Astrocyte of the cerebellum (primary cell): ENCODE results near the gene GRHPR.

Experiments
- DNase-seq: peaks from one replicate; pipeline ENCODE4 v3.0.0-alpha.2; 2011; ENCODE audit warnings: low read depth
- H3K4me3 ChIP-seq: 2 replicates; pipeline ENCODE4 v1.5.1; 2011; ENCODE audit warnings: mild to moderate bottlenecking, low read depth, low read length, moderate library complexity
- in situ Hi-C: cut with HindIII; loops from 2 replicates; pipeline ENCODE4 v1.10.0; 2017; ENCODE audit warnings: low sequenced_read_pairs
- TF ChIP-seq, protein P1 (sequence below): IDR thresholded peaks from 2 replicates; pipeline ENCODE4 v1.5.1; 2012; ENCODE audit warnings: low read length, low read depth, moderate library complexity, mild to moderate bottlenecking; ENCODE audit errors: missing control alignments

The GRHPR gene

DNA sequence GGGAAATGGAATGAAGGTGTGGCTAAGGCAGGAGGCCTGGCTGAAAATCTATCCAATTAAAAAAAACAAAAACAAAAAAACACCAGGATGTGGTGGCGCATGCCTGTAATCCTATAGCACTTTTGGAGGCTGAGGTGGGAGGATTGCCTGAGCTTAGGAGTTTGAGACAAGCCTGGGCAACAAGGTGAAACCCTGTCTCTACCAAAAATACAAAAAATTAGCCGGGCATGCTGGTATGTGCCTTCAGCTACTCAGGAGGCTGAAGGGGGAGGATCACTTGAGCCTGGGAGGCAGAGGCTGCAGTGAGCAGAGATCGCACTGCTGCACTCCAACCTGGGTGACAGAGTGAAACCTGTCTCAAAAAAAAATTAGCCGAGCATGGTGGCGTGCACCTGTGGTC, 21.1 kb downstream of the GRHPR start:
- H3K4me3 ChIP-seq = no peak overlapping the region
- in situ Hi-C loops = no loop called here
- DNase-seq = no peak
- TF ChIP-seq, protein P1, sequence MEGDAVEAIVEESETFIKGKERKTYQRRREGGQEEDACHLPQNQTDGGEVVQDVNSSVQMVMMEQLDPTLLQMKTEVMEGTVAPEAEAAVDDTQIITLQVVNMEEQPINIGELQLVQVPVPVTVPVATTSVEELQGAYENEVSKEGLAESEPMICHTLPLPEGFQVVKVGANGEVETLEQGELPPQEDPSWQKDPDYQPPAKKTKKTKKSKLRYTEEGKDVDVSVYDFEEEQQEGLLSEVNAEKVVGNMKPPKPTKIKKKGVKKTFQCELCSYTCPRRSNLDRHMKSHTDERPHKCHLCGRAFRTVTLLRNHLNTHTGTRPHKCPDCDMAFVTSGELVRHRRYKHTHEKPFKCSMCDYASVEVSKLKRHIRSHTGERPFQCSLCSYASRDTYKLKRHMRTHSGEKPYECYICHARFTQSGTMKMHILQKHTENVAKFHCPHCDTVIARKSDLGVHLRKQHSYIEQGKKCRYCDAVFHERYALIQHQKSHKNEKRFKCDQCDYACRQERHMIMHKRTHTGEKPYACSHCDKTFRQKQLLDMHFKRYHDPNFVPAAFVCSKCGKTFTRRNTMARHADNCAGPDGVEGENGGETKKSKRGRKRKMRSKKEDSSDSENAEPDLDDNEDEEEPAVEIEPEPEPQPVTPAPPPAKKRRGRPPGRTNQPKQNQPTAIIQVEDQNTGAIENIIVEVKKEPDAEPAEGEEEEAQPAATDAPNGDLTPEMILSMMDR = no peak

DNA sequence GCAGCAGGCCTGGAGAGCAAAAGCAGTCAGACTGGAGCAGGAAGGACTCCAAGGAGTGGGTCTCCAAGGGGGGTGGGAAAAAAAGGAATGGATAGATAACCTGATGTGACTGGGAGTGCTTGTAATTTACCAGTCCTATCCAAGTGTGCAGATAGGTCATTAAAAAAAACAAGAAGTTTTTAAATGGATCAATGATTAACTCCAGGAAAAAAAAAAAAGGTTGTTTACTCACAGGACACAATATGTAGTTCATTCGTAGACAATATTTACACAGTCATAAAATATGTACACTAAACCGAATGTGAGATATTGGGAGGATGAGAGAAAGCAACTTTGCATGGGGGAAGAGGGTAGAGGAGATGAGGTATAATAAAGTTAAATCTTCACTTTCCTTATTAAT, 22.4 kb downstream of the GRHPR start:
- H3K4me3 ChIP-seq = no peak overlapping the region
- no peak for DNase-seq
- in situ Hi-C loops = no loop called here
- TF ChIP-seq, protein P1 = no peak

GRCh38 chr9:37445832-37446231, 23.3 kb downstream of the GRHPR start:
- in situ Hi-C loops = no loop called here
- TF ChIP-seq, protein P1 = no peak
- H3K4me3 ChIP-seq = no peak overlapping the region
- no peak for DNase-seq

- TF ChIP-seq, protein P1 = no peak
- DNase-seq = no peak
- in situ Hi-C loops = no loop called here
- no peak overlapping the region for H3K4me3 ChIP-seq
Observed at GRCh38 chr9:37446401-37446800, 23.9 kb downstream of the GRHPR start.

GRCh38 chr9:37447111-37447510, 24.6 kb downstream of the GRHPR start:
- TF ChIP-seq, protein P1 = no peak
- no peak for DNase-seq
- in situ Hi-C loops = no loop called here
- no peak overlapping the region for H3K4me3 ChIP-seq

DNA sequence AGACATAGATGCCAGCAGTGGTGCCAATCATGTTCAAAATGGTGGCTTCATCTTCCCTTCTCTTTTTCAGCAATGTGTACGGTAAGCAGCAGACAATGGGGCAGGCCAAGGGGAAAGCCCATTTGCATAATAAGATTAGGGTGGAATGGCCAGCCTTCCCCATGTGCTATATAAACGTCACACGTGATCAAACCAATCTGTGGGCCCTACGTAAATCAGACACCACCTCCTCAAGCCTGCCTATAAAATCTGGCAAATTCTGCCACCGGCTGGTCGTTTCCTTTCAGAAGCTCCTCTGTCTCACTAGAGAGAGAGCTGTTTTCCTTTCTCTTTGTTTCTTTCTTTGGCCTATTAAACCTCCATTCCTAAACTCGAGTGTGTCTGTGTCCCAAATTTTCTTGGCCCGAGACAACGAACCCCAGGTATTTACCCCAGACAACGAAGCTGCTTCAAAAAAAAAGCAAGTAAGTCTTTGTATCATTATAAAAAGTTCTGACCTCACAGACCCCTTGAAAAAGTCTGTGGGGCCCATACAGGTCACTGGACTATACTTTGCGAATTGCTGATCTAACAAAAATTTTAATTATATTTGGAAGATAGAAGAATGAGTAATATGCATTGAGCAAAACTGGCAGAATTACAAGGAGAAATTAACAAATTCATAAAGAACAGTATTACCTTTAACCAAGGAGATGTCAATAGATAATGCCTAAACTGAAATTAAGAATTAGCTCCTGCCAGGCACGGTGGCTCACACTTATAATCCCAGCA, 27.6 kb downstream of the GRHPR start:
- H3K4me3 ChIP-seq = no peak overlapping the region
- in situ Hi-C loops = no loop called here
- TF ChIP-seq, protein P1 = no peak
- no peak for DNase-seq
